Heart left ventricle (tissue), 13 donors: Measurements from ENCODE around the gene FAM76B.

Source experiments
- CTCF ChIP-seq, 12 donors: fragments of 200-600 bp; sonication (generic) in 4 of 12; IDR thresholded peaks; one replicate each; pipeline versions ENCODE4 v1.5.0 to v1.8.0; 2018 to 2022; ENCODE audit warnings: antibody characterized with exemption in 12 of 12, mild to moderate bottlenecking in 5 of 12
- POLR2A ChIP-seq, 2 donors: fragments of 450-650 bp; IDR thresholded peaks; one replicate each; pipeline ENCODE4 v1.6.1; 2017; ENCODE audit warnings: antibody characterized with exemption in 2 of 2, mild to moderate bottlenecking in 2 of 2, moderate library complexity in 2 of 2
- donor health status: ischemic (EF 13 %, LVEDD 7.1; RV severe dilation, severe dysfunction).
- donor health status: DM: no; HTN: yes; CAD: no.
- donor health status: DM: no; HTN: no; CAD: no.
- donor health status: ischemic (EF 25% LVEDD 6.9; RV normal size, moderate dysfunction).
- donor health status: ischemic (EF 25% LVEDD 5.7; RV mildly dilated, moderate dysfunction).
- donor health status: ischemic (EF 35%, LVEDD 5.7; RV mildly dilated, moderate dysfunction).
- donor health status: nonischemic (EF 11% LVEDD 7.7; RV severe dilation, severe dysfunction).
- donor health status: DM: yes; HTN: yes; CAD: no.
- donor health status: PGD.
- donor health status: ischemic (EF 29% LVEDD 5.4; RV normal size, mild dysfunction).
- donor health status: nonischemic (EF 23%, LVEDD 6.1; RV moderate dilation, normal function).

- TF ChIP-seq POLR2A (IDR thresholded peaks at IDR 0.05) (no peak), CTCF (IDR thresholded peaks at IDR 0.05) (no peak)
Observed at GRCh38 chr11:95803973-95804372, 14.4 kb upstream of the FAM76B start.
